ENCODE results near the gene ZNF827. TPM values are rescaled to one million over a fixed set of nuclear protein-coding genes. Genes with fewer than 3 reads are reported as not detected.

ZNF827 gene
- polyA plus RNA-seq, 3 donors: 31.9 to 38.2 (median 35.3) TPM

DNA sequence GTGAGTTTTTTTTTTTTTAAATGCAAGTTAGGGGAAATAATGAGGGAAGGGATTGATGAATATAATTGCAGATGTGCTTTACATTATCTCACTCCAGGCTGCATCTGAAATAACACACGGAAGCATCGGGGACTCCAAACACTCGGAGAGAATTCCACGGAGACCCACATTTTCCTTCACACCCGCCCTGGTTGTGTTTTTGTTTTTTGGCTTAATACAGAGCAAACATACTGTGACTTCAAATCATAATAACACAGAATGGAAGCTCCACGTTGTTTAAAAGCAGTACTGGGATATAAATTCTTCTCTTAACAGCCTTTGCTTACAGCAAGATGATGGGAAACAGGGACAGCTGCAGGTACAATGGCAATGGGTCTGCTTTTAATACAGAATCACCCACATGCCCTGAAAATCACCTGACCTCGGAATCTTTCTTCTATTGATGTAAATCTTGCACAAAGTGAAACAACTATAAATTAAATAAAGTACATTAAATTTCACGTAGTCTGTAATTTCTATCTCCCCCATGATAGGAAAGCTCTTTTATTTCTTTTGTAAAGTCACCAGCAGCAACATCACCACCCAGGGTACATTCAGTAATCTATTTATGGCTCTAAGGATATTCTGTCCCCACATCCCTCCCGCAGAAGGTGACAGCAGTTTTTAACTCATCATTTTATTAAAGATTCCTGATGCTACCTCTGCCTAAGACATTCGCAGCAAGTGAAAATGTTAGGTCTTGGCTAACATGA, 119.3 kb downstream of the ZNF827 start:
- no peak for DNase-seq (ENCODE audit: extremely low read depth in 1 of 11, low read depth in 9 of 11, low spot score in 4 of 11)

DNA sequence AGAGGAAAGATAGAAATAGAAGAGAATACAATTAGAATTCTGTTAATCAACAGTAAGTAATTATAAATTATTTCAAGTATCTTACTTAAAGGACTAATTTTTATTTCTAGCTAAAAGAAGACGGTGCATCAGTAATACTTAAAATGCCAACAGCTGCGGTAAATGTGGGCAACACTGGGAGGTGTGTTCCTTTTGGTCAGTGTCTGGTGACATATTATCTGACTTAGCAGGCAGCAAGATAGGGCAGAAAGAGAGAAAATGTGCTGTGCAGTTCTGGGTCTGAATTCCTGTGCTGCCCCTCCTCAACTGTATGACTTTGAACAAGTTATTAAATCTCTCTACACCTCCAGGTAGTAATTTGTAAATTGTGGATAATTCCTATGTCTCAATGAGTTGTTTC, 120.6 kb downstream of the ZNF827 start:
- no peak for DNase-seq (ENCODE audit: extremely low read depth in 1 of 11, low read depth in 9 of 11, low spot score in 4 of 11)

DNA sequence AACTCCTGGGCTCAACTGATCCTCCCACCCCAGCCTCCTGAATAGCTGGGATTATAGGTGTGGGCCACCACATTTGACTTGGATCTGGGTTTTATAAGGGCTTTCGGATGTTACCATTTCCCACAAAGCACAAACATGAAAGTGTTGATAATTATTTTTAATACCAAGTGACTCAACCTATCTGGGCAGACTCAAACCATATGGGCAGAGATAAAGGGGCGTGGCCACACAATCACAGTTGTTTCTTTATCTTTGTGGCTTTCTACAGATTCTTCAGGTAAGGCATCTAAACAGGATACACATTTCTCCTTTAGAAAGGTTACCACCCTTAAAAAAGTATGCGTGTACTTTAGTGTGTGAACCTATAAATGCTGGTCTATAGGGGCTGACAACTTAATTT, 122.5 kb downstream of the ZNF827 start:
- no peak for DNase-seq (ENCODE audit: extremely low read depth in 1 of 11, low read depth in 9 of 11, low spot score in 4 of 11)

DNA sequence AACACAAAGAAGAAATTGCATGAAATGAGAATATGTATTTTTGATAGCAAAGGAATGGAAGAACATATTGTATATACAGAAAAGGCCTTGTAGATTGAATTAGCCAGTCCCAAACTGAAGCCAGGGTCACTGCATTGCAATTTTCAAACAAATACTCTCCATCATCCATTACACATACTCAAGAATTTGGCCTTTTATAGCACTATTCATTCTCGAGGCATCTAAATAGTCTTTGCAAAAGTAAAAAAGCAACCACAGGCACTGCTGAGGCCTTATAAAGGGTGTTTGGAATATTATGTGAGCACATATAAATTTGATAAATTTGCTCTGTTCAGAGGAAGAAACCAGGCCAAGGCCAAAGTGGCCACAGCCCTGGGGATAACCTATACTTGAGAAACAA, 123.0 kb downstream of the ZNF827 start:
- no peak for DNase-seq (ENCODE audit: extremely low read depth in 1 of 11, low read depth in 9 of 11, low spot score in 4 of 11)

DNA sequence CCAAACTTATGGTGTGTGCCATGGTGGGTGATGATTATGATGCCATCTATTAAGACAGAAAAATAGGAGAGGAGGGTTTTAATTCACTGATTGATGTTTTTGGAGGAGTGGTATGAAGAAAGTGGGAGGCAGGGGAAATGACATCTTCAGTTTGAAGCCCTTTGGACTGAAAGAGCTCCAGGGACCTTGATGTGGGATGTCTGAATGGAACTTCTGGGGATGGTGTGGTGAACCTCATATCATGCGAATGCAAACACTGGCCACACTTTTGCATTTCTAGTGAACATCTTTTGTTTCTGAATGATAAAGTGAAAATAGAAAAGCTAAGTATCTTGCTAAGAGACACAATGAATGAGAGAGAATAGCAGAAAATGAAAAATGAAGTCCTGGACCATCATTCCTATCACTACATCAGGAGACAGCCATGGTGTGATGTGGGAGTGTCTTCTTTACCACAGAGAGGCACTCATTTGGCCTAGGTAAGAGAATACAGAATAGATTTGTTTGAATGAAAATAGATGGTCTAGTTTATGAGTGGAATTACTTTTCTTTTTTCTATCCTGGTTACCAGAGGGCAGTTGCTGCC, 123.5 kb downstream of the ZNF827 start:
- DNase-seq (ENCODE audit: extremely low read depth in 1 of 11, low read depth in 9 of 11, low spot score in 4 of 11): no peak

DNA sequence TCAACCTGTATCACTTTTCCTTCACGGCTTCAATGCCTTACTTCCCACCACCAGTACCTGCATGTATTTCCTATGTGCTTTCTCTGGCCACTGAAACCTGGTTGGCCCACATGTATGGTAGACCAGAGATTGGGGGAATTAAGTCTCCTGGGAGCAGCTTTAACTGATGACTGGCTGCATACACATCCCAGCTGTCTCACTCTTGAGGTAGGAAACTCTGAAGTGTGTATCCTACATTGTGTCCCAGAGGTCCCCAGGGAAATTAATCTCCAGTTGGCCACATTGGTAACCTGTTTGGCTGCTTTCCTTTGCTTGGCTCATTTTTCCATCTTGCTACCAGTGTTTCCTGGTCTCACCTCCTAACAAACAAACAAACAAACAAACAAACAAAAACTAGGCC, 124.4 kb downstream of the ZNF827 start:
- DNase-seq (ENCODE audit: extremely low read depth in 1 of 11, low read depth in 9 of 11, low spot score in 4 of 11): no peak

DNA sequence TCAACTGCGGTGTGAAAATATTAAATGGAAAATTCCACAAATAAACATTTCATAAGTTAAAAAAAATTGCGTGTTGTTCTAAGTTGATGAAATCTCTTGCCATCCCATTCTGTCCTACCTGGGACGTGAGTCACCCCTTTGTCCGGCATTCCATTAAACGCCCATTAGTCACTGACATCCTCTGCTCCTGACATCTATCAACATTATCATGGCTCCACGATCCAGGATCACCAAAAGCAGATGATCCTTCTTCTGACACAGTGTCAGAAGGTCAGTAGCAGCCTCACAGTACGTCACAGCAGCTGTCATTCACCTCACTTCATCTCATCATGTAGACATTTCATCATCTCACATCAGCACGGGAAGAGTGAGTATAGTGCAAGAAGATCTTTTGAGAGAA, 125.7 kb downstream of the ZNF827 start:
- no peak for DNase-seq (ENCODE audit: extremely low read depth in 1 of 11, low read depth in 9 of 11, low spot score in 4 of 11)

DNA sequence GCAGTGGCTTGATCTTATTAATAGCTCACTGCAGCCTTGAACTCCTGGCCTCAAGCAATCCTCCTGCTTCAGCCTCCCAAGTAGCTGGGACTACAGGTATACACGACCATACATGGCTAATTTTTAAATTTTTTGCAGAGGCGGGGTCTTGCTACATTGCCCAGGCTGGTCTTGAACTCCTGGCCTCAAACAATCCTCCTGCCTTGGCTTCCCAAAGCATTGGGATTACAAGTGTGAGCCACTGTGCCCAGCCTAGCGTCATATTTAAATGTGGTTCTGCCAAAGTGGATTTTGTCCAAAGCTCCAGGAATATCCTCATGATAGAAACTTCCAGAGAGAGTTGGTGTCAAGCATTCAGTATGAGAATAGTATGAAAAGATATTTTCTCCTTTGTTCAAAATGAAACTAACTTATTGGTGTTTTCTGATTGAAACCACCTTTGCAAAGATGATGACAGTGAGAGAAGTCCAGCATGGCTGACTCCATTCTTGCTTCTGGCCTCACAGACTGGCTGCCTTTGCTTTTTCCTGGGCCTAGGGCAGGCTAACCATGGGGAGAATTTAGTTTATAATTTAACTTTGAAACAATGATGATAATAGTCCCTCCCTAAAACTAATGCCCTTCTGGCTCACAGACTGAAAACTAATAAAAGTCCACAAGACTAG, 129.6 kb downstream of the ZNF827 start:
- no peak for DNase-seq (ENCODE audit: extremely low read depth in 1 of 11, low read depth in 9 of 11, low spot score in 4 of 11)

DNA sequence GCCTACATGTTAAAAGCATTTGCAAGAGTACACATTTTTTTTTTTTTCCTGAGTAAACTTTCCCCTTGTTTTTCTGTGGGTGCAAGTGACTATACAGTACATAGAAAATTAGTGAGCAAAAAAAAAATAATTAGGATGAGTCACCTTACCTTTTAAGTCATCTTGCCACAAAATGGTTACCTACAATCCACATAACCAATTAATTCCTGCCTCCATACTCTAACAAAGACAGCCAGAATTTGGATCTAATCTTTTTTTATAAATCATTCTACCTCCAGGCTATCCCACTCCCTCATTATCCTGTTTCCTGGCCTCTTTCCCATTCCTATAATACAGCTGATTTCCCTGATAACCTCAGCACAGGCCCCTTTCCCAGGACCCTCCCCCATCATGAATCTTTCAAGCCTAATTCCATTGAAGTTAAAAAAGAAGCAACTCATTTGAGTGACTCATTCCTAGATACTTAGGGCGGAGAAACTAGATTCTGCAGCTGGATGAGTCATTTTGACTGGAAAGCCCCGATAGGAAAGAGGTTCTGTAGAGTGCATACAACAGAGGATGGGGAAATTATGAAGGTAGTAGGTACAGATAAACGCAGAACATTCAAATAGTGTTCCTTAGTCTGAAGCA, 130.5 kb downstream of the ZNF827 start:
- DNase-seq (ENCODE audit: extremely low read depth in 1 of 11, low read depth in 9 of 11, low spot score in 4 of 11): no peak

DNA sequence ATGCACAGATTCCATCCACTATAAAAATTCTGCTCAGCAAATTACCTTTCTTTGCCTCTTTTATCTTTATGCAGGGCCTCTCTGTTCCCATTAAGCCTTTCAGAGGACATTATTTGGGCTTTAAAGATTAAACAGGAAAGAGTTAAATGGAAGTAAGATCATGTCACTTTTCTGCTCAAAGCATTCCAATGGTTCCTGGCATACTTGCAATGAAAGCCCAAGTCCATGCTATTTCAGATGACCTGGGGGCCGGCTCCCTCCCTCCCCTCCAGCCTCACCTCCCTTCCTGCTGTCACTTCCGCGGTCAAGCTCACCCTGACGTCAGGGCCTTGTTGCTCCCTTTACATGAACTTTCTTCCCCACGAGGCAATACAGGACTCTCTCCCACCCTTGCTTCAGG, 133.1 kb downstream of the ZNF827 start:
- DNase-seq (ENCODE audit: extremely low read depth in 1 of 11, low read depth in 9 of 11, low spot score in 4 of 11): no peak

DNA sequence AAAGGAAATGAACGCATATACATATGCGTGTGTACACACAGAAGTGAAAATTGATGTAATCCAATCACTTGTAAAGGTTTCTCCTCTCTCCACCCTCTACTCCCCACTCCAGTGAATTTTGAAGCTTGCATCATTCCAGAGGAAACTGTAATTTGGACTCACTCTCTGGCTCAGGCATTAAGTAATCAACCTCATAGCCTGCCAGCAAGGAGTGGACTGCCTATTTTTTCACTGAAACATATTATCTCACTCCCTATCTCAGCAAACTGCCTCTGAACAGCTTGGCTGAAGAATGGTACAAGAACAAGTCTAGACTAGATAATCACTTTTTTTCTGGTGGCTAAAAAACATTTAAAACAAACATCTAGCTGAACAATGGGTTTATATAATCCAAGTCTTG, 134.5 kb downstream of the ZNF827 start:
- DNase-seq (ENCODE audit: extremely low read depth in 1 of 11, low read depth in 9 of 11, low spot score in 4 of 11): no peak

DNA sequence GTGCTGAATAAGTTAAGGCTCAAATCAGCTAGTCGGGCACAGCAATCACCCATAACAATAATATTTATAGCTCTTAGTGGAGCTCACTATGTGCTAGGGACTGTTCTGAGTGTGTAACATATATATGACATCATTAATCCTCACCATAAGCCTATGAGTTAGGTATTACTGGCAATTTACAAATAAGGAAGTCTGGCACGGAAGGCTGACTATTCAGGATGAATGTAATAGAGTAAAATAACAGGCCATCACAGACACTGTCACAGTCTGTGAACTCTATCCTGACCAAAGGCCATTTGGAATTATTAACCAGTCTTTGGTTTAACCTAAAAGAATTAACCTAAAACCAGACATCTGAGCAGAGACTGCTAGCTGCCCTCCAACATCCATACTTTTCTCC, 139.4 kb downstream of the ZNF827 start:
- peak in 1 of 11 donors; percentile 22 for DNase-seq (ENCODE audit: extremely low read depth in 1 of 11, low read depth in 9 of 11, low spot score in 4 of 11)

DNA sequence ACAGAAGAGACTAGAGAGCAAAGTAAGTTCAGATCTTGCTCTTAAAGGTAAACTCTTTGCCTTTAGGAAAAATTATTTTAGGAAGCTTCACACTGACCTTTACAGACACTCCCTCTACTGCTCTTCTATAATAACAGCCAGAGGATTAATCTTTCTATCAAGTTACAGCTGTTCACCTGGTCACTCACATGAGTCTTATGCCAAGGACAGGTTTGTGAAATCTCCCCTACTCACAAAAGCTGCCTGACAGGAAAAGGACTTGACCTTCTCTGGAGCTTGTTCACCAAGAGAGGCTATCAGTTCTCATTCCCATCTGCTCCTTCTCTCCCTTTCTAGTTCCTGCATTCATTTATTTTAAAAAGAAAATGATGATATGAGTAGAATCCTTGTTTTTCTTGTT, 141.3 kb downstream of the ZNF827 start:
- DNase-seq (ENCODE audit: extremely low read depth in 1 of 11, low read depth in 9 of 11, low spot score in 4 of 11): no peak

DNA sequence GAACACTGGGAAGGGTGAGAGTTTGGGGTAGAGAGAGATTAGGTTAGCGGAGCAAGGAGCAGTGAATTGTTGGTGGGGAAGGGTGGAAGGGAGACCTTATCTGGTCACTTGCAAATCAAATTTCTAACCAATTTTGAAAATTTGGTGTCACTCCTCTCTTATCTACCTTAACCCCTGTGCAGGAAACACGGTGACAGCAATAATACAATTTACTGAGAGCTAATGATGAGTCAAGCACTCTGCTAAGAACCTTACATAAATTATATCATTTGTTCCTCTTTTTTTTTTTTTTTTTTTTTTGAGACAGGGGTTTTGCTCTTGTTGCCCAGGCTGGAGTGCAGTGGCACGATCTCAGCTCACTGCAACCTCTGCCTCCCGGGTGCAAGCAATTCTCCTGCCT, 142.3 kb downstream of the ZNF827 start:
- no peak for DNase-seq (ENCODE audit: extremely low read depth in 1 of 11, low read depth in 9 of 11, low spot score in 4 of 11)

DNA sequence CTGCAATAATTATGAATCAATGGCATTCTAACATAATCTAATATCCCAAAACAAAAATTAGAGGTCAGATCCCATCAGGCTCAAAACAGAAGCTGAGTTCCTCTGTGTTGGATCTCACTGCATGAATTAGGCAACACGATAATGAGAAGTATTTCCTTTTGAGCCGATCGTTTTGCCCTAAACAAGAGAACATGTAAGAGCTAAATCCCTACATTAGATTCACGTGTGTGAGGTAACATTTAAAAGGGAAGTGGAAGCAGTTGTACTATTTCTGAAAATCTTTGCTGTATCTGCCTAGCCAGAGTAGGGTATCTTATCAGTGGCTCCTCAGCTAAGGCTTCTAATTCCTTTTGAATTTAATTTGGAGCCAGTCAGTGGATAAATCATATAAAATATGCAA, 143.1 kb downstream of the ZNF827 start:
- DNase-seq (ENCODE audit: extremely low read depth in 1 of 11, low read depth in 9 of 11, low spot score in 4 of 11): no peak

DNA sequence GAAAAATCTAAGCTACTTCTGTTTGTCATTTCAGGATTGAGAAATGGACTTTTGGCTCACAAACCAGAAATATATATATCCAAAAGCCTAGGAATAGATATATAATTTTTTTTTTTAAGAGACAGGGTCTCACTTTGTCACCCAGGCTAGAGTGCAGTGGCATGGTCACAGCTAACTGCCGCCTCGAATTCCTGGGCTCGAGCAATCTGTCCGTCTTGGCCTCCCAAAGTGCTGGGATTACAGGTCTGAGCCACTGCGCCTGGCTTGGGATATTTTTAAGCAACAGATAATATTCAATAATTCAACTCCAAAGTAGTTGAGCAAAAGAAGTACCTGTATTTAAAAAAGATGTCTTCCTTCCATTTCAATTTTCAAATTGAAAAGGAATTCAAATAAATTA, 146.2 kb downstream of the ZNF827 start:
- DNase-seq (ENCODE audit: extremely low read depth in 1 of 11, low read depth in 9 of 11, low spot score in 4 of 11): no peak

DNA sequence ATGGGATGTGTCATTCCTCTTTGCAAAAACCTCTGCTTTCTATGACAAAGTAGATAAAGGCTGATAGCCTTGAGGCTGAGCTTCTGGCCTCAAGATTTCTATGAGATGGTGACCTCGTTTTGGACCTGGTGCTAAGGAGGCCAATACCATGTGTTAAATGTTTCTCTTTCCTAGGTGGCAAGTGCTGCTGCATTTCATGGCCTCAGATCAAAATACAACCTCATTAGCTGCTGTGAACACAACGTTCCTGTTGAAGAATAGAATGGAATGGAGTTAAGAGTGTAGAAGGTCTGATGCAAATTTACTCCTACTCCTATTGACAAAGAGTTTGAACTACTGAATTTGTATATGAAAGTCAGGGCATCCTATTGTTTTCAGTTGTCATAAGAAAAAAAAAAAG, 146.6 kb downstream of the ZNF827 start:
- no peak for DNase-seq (ENCODE audit: extremely low read depth in 1 of 11, low read depth in 9 of 11, low spot score in 4 of 11)

DNA sequence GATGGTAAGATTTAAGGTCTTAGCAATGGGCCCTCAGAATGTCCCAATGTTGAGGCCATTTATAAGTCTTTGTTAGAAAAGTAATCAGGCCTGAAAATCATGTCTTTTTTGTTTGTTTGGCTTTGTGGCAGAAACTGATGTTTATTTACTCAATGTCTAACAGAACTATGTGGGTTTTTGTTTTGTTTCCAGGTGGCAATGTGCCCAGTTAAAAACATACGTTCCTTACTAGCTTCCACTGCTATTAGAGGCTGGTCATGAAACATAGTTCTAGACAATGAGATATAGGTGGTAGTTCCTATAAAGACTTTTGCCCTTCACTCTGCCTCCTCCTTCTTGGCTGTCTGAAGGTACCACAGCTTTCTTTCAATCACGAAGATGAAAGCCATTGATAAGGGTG, 149.9 kb downstream of the ZNF827 start:
- DNase-seq (ENCODE audit: extremely low read depth in 1 of 11, low read depth in 9 of 11, low spot score in 4 of 11): no peak

DNA sequence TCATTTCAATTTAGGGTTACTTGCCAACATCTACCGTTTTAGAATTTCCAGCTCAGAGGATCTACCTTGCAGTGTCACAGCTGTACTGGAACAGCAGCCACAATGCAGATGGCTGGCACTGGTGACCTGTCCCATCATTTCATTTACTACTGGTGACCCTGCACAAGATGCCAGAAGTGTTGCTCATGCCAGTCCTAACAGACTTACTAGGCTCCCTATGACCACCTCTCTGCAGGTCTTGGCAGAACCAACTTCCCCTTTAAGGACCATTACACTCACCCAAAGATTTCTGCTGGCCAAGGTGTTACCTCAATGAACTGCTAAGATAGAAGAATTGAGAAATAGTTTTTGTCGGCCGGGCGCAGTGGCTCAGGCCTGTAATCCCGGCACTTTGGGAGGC, 151.8 kb downstream of the ZNF827 start:
- DNase-seq (ENCODE audit: extremely low read depth in 1 of 11, low read depth in 9 of 11, low spot score in 4 of 11): no peak

DNA sequence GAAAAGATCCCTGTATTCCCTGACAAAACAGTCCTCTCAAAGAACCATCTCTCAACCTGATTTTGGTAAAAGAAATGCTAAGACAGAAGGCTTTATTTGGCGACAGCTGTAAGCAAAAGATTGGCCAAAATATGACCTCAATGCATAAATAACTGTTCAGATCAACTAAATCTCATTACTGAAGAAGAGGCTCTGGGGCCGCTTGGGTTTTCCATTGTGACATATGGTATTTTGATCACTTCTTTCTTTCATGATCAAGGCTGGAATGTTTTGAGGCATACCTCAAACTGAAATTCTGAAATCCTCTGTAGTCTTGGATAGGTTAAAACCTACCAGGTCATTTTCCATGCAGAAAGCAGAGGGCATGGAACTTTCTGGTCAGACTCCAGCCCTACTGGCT, 152.4 kb downstream of the ZNF827 start:
- DNase-seq (ENCODE audit: extremely low read depth in 1 of 11, low read depth in 9 of 11, low spot score in 4 of 11): no peak

Data from renal cortex interstitium (tissue), 11 donors.